Breast epithelium (tissue), 4 donors: ENCODE data around the gene HSF4. TPM values are rescaled to one million over a fixed set of nuclear protein-coding genes. Genes with fewer than 3 reads are reported as not detected.
"Not testable (repeated sequence)": the region's sequence is repeated elsewhere in the genome, so short reads cannot be mapped to it uniquely, and the experiment has no call there.

Experiments used
- DNase-seq, 2 donors: peaks; one replicate each; pipeline ENCODE4 v3.0.0-alpha.2; 2019; ENCODE audit warnings: low spot score in 2 of 2
- H3K27ac ChIP-seq, 2 donors: fragments of 200-600 bp; sonication (generic) in 1 of 2; one replicate each; pipeline ENCODE4 v1.5.1; 2016 to 2019; ENCODE audit warnings: mild to moderate bottlenecking in 1 of 2
- H3K27me3 ChIP-seq, 2 donors: fragments of 200-600 bp; sonication (generic) in 1 of 2; one replicate each; pipeline versions ENCODE4 v1.5.1 to v1.6.0; 2017 to 2019; ENCODE audit warnings: control low read depth in 1 of 2, mild to moderate bottlenecking in 1 of 2
- H3K36me3 ChIP-seq: fragments of 200-600 bp; one replicate; pipeline ENCODE4 v1.5.1; 2019
- H3K4me1 ChIP-seq, 2 donors: fragments of 200-600 bp; sonication (generic); one replicate each; pipeline ENCODE4 v1.5.1; 2016 to 2019; ENCODE audit warnings: control low read depth in 1 of 2
- H3K4me3 ChIP-seq, 3 donors: fragments of 200-600 bp; sonication (generic); 1 replicate in 2 of 3; 2 replicates in 1 of 3; pipeline ENCODE4 v1.5.1; 2016 to 2019; ENCODE audit warnings: mild to moderate bottlenecking in 3 of 3, moderate library complexity in 2 of 3
- H3K9me3 ChIP-seq, 2 donors: fragments of 200-600 bp; sonication (generic) in 1 of 2; one replicate each; pipeline ENCODE4 v1.5.1; 2016 to 2019; ENCODE audit warnings: control low read depth in 1 of 2
- CTCF ChIP-seq, 3 donors: fragments of 450-650 bp; IDR thresholded peaks; one replicate each; pipeline ENCODE4 v1.5.1; 2016 to 2017; ENCODE audit warnings: antibody characterized with exemption in 3 of 3, mild to moderate bottlenecking in 3 of 3, moderate library complexity in 3 of 3
- POLR2A ChIP-seq: fragments of 450-650 bp; IDR thresholded peaks from one replicate; pipeline ENCODE4 v1.6.1; 2016; ENCODE audit warnings: antibody characterized with exemption, mild to moderate bottlenecking, moderate library complexity
- POLR2AphosphoS5 ChIP-seq, 3 donors: sonication (generic); formaldehyde crosslinking; IDR thresholded peaks; one replicate each; pipeline ENCODE4 v1.6.1; 2017; ENCODE audit warnings: antibody characterized with exemption in 3 of 3
- intact Hi-C: fragments of 100-400 bp; cut with DNase I; formaldehyde crosslinking; loops from one replicate; pipeline ENCODE4 v1.15.1; 2023; ENCODE audit warnings: low total_unique reads
- total RNA-seq, 3 donors: library from RNA; depleted of rRNA; stranded (reverse); fragments of >200 nt; gene quantifications; one replicate each; pipeline ENCODE4 v1.1.0, GENCODE V29; 2016

HSF4 gene
- total RNA-seq, 3 donors from 2014 or later, result 46.9 to 113 (median 62.5) TPM

GRCh38 chr16:67120025-67120424 lies 44.5 kb upstream of the HSF4 start:
- intact Hi-C loops, result no loop called here
- no peaks in the 10 kb centered on the region for H3K9me3 ChIP-seq
- H3K4me1 ChIP-seq, result no peaks in the 10 kb centered on the region
- H3K36me3 ChIP-seq, result no peaks in the 10 kb centered on the region
- DNase-seq, result no peak
- no peak for TF ChIP-seq POLR2AphosphoS5 (IDR thresholded peaks at IDR 0.05)
- no peak for TF ChIP-seq CTCF (IDR thresholded peaks at IDR 0.05)
- TF ChIP-seq POLR2A, result no peak
- H3K4me3 ChIP-seq, result no peak overlapping the region
- H3K27me3 ChIP-seq, result no peaks in the 10 kb centered on the region
- H3K27ac ChIP-seq, result no peak overlapping the region

- H3K36me3 ChIP-seq, H3K27ac ChIP-seq, H3K4me3 ChIP-seq, H3K4me1 ChIP-seq, DNase-seq, intact Hi-C loops, H3K9me3 ChIP-seq, H3K27me3 ChIP-seq: not testable (repeated sequence)
These were observed 41.7 kb upstream of the HSF4 start for GRCh38 chr16:67122799-67123198.

- intact Hi-C loops, result no loop called here
- Histone ChIP-seq H3K27ac (no peak overlapping the region), H3K4me3 (no peak overlapping the region), H3K4me1 (no peaks in the 10 kb centered on the region), H3K27me3 (no peaks in the 10 kb centered on the region), H3K9me3 (no peaks in the 10 kb centered on the region), H3K36me3 (no peaks in the 10 kb centered on the region)
- no peak for TF ChIP-seq CTCF (IDR thresholded peaks at IDR 0.05)
- no peak for DNase-seq
These were observed 36.1 kb upstream of the HSF4 start for GRCh38 chr16:67128417-67128816.

GRCh38 chr16:67128887-67129286 lies 35.7 kb upstream of the HSF4 start:
- TF ChIP-seq POLR2A (no peak), CTCF (IDR thresholded peaks at IDR 0.05) (no peak)
- no peak for DNase-seq
- no peaks in the 10 kb centered on the region for H3K27me3 ChIP-seq
- H3K36me3 ChIP-seq, result no peaks in the 10 kb centered on the region
- no peak overlapping the region for H3K4me3 ChIP-seq
- H3K27ac ChIP-seq, result no peak overlapping the region
- H3K9me3 ChIP-seq, result no peaks in the 10 kb centered on the region
- H3K4me1 ChIP-seq, result no peaks in the 10 kb centered on the region
- intact Hi-C loops, result no loop called here

- intact Hi-C loops, result no loop called here
- Histone ChIP-seq H3K4me1 (no peaks in the 10 kb centered on the region), H3K4me3 (no peak overlapping the region), H3K36me3 (no peaks in the 10 kb centered on the region), H3K27me3 (no peaks in the 10 kb centered on the region), H3K9me3 (no peaks in the 10 kb centered on the region), H3K27ac (no peak overlapping the region)
- no peak for DNase-seq
- TF ChIP-seq POLR2A (no peak), CTCF (IDR thresholded peaks at IDR 0.05) (no peak), POLR2AphosphoS5 (IDR thresholded peaks at IDR 0.05) (no peak)
These were observed 35.1 kb upstream of the HSF4 start for GRCh38 chr16:67129422-67129821.

GRCh38 chr16:67137605-67138004 lies 26.9 kb upstream of the HSF4 start:
- TF ChIP-seq CTCF (IDR thresholded peaks at IDR 0.05), result no peak
- no peak for TF ChIP-seq POLR2AphosphoS5 (IDR thresholded peaks at IDR 0.05)
- no peak for TF ChIP-seq POLR2A
- Histone ChIP-seq H3K9me3 (no peaks in the 10 kb centered on the region), H3K4me1 (no peaks in the 10 kb centered on the region), H3K4me3 (no peak overlapping the region), H3K27me3 (no peaks in the 10 kb centered on the region), H3K36me3 (peaks cover 7% of the 10 kb centered on the region), H3K27ac (no peak overlapping the region)
- intact Hi-C loops, result no loop called here
- DNase-seq, result no peak
